Prostate gland (tissue), 2 donors: ENCODE results near the gene DGKG. TPM values are rescaled to one million over a fixed set of nuclear protein-coding genes. Genes with fewer than 3 reads are reported as not detected.

Experiments
- DNase-seq: peaks from one replicate; pipeline ENCODE4 v3.0.0-alpha.2; 2019; ENCODE audit warnings: low spot score
- H3K27ac ChIP-seq, 2 donors: fragments of 200-600 bp; sonication (generic); 2 replicates each; pipeline ENCODE4 v1.5.1; 2017 to 2019
- H3K27me3 ChIP-seq: fragments of 200-600 bp; sonication (generic); replicated peaks from 2 replicates; pipeline ENCODE4 v1.5.1; 2019; ENCODE audit not compliant: insufficient read depth
- H3K36me3 ChIP-seq, 2 donors: fragments of 200-600 bp; sonication (generic); 1 replicate in 1 of 2; 2 replicates in 1 of 2; pipeline versions ENCODE4 v1.5.1 to v1.8.1; 2017 to 2019
- H3K4me1 ChIP-seq: fragments of 200-600 bp; sonication (generic); replicated peaks from 2 replicates; pipeline ENCODE4 v1.5.1; 2019
- H3K4me3 ChIP-seq, 2 donors: fragments of 200-600 bp; sonication (generic); 2 replicates each; pipeline ENCODE4 v1.5.1; 2017 to 2019
- H3K9me3 ChIP-seq: fragments of 200-600 bp; sonication (generic); 2 replicates; pipeline ENCODE4 v1.5.1; 2017
- CTCF ChIP-seq, 4 experiments: fragments of 200-600 bp in 2 of 4; fragments of 450-650 bp in 2 of 4; sonication (generic) in 2 of 4; IDR thresholded peaks; 1 replicate in 3 of 4; 2 replicates in 1 of 4; pipeline ENCODE4 v1.5.1; 2016 to 2019; ENCODE audit warnings: antibody characterized with exemption in 4 of 4, mild to moderate bottlenecking in 2 of 4, moderate library complexity in 2 of 4
- POLR2A ChIP-seq: fragments of 450-650 bp; IDR thresholded peaks from one replicate; pipeline ENCODE4 v1.6.1; 2016; ENCODE audit warnings: antibody characterized with exemption, mild to moderate bottlenecking
- POLR2AphosphoS5 ChIP-seq: sonication (generic); formaldehyde crosslinking; IDR thresholded peaks from one replicate; pipeline ENCODE4 v1.6.1; 2017; ENCODE audit warnings: antibody characterized with exemption
- WGBS: methylation state at CpG from one replicate; pipeline ENCODE4 v1.1.5; 2018; 5-methylcytosine and 5-hydroxymethylcytosine counted together
- intact Hi-C: fragments of 100-400 bp; cut with DNase I; formaldehyde crosslinking; loops from one replicate; pipeline ENCODE4 v1.14.2; 2022
- total RNA-seq, 2 donors: library from RNA; depleted of rRNA; stranded (reverse); fragments of >200 nt; gene quantifications; one replicate each; pipeline ENCODE4 v1.1.0, GENCODE V29; 2016

Gene DGKG
- total RNA-seq, 2 donors from 2014 or later, result 1.2 to 2.2 TPM

GRCh38 chr3:186318135-186318534, 43.9 kb downstream of the DGKG start:
- 63% methylated on average over 4 of the region's 4 CpGs for WGBS
- no peak for DNase-seq
- Histone ChIP-seq H3K4me3 (no peak overlapping the region), H3K27ac (no peak overlapping the region), H3K4me1 (no peaks in the 10 kb centered on the region), H3K36me3 (no peaks in the 10 kb centered on the region), H3K9me3 (no peaks in the 10 kb centered on the region), H3K27me3 (no peaks in the 10 kb centered on the region)
- intact Hi-C loops, result no loop called here
- TF ChIP-seq POLR2AphosphoS5, result no peak
- TF ChIP-seq POLR2A, result no peak
- no peak for TF ChIP-seq CTCF (IDR thresholded peaks at IDR 0.05)

GRCh38 chr3:186317478-186317877, 44.6 kb downstream of the DGKG start:
- H3K27ac ChIP-seq, result no peak overlapping the region
- H3K9me3 ChIP-seq, result no peaks in the 10 kb centered on the region
- TF ChIP-seq POLR2A, result no peak
- TF ChIP-seq CTCF (IDR thresholded peaks at IDR 0.05), result no peak
- no peak for TF ChIP-seq POLR2AphosphoS5
- H3K4me1 ChIP-seq, result no peaks in the 10 kb centered on the region
- H3K36me3 ChIP-seq, result no peaks in the 10 kb centered on the region
- H3K27me3 ChIP-seq, result no peaks in the 10 kb centered on the region
- 89% methylated on average over 7 of the region's 7 CpGs for WGBS
- DNase-seq, result no peak
- intact Hi-C loops, result no loop called here
- H3K4me3 ChIP-seq, result no peak overlapping the region

GRCh38 chr3:186316666-186317260, 45.3 kb downstream of the DGKG start:
- Histone ChIP-seq H3K4me3 (no peak overlapping the region), H3K4me1 (no peaks in the 10 kb centered on the region), H3K27ac (no peak overlapping the region), H3K27me3 (no peaks in the 10 kb centered on the region), H3K36me3 (no peaks in the 10 kb centered on the region), H3K9me3 (no peaks in the 10 kb centered on the region)
- TF ChIP-seq POLR2AphosphoS5, result no peak
- WGBS, result 75% methylated on average over 9 of the region's 9 CpGs
- no peak for DNase-seq
- intact Hi-C loops, result no loop called here

- DNase-seq, result no peak
- 89% methylated on average over 5 of the region's 5 CpGs for WGBS
- H3K4me3 ChIP-seq, result no peak overlapping the region
- no peaks in the 10 kb centered on the region for H3K27me3 ChIP-seq
- H3K9me3 ChIP-seq, result no peaks in the 10 kb centered on the region
- no peaks in the 10 kb centered on the region for H3K36me3 ChIP-seq
- no peak overlapping the region for H3K27ac ChIP-seq
- no peak for TF ChIP-seq POLR2AphosphoS5
- TF ChIP-seq POLR2A, result no peak
- TF ChIP-seq CTCF (IDR thresholded peaks at IDR 0.05), result no peak
- intact Hi-C loops, result no loop called here
- H3K4me1 ChIP-seq, result no peaks in the 10 kb centered on the region
Observed at GRCh38 chr3:186315581-186316354, 46.3 kb downstream of the DGKG start.

- Histone ChIP-seq H3K9me3 (no peaks in the 10 kb centered on the region), H3K27me3 (no peaks in the 10 kb centered on the region), H3K4me1 (no peaks in the 10 kb centered on the region), H3K27ac (no peak overlapping the region), H3K36me3 (no peaks in the 10 kb centered on the region), H3K4me3 (no peak overlapping the region)
- no peak for DNase-seq
- TF ChIP-seq POLR2AphosphoS5, result no peak
- WGBS, result 95% methylated on average over 3 of the region's 3 CpGs
- intact Hi-C loops, result no loop called here
Observed at GRCh38 chr3:186314896-186315295, 47.1 kb downstream of the DGKG start.

- TF ChIP-seq CTCF (IDR thresholded peaks at IDR 0.05), result no peak
- no peak for TF ChIP-seq POLR2A
- TF ChIP-seq POLR2AphosphoS5, result no peak
- DNase-seq, result no peak
- H3K36me3 ChIP-seq, result no peaks in the 10 kb centered on the region
- intact Hi-C loops, result no loop called here
- no peak overlapping the region for H3K4me3 ChIP-seq
- H3K27me3 ChIP-seq, result no peaks in the 10 kb centered on the region
- no peaks in the 10 kb centered on the region for H3K9me3 ChIP-seq
- H3K27ac ChIP-seq, result no peak overlapping the region
- 62% methylated on average over 3 of the region's 3 CpGs for WGBS
- H3K4me1 ChIP-seq, result no peaks in the 10 kb centered on the region
Observed at GRCh38 chr3:186311441-186311840, 50.6 kb downstream of the DGKG start.
